DOHH2 (cell line): ENCODE data around the gene MTERF4.

Experiments
- CTCF ChIP-seq: fragments of 200-600 bp; sonication (generic); IDR thresholded peaks from one replicate; pipeline ENCODE4 v1.5.1; 2014; ENCODE audit warnings: antibody characterized with exemption, mild to moderate bottlenecking, low read depth, low read length; ENCODE audit not compliant: poor library complexity, severe bottlenecking
- EZH2phosphoT487 ChIP-seq: fragments of 200-600 bp; sonication (generic); IDR thresholded peaks from 2 replicates; pipeline ENCODE4 v1.6.1; 2017; ENCODE audit warnings: borderline replicate concordance, mild to moderate bottlenecking, antibody characterized with exemption, low read length, moderate library complexity, mixed read lengths

GRCh38 chr2:241048949-241049343 lies 53.1 kb downstream of the MTERF4 start:
- TF ChIP-seq CTCF (no peak), EZH2phosphoT487 (no peak)
